SK-N-SH treated with all-trans-retinoic acid at 6 μM for 48 hours (cell line): Measurements from ENCODE around the gene CDHR3.

Experiments
- ARNTL ChIP-seq: fragments of 450-650 bp; formaldehyde crosslinking; IDR thresholded peaks from 2 replicates; pipeline ENCODE4 v1.5.0; 2020; ENCODE audit warnings: low read depth, mild to moderate bottlenecking, moderate library complexity, borderline replicate concordance
- CREB5 ChIP-seq: fragments of 250-450 bp; sonication (Bioruptor Pico); IDR thresholded peaks from 2 replicates; pipeline ENCODE4 v1.5.1; 2020; ENCODE audit warnings: low read depth, mild to moderate bottlenecking, moderate library complexity
- CSDC2 ChIP-seq: fragments of 250-450 bp; sonication (Bioruptor Pico); IDR thresholded peaks from 2 replicates; pipeline ENCODE4 v1.5.0; 2020; ENCODE audit warnings: mild to moderate bottlenecking, moderate library complexity
- CSRNP3 ChIP-seq: fragments of 250-450 bp; sonication (Bioruptor Pico); IDR thresholded peaks from 2 replicates; pipeline ENCODE4 v1.5.1; 2021; ENCODE audit warnings: mild to moderate bottlenecking, moderate library complexity
- ESRRG ChIP-seq: fragments of 250-450 bp; sonication (Bioruptor Pico); IDR thresholded peaks from 2 replicates; pipeline ENCODE4 v1.6.1; 2021; ENCODE audit warnings: mild to moderate bottlenecking
- RARB ChIP-seq: fragments of 250-450 bp; sonication (Bioruptor Pico); IDR thresholded peaks from 2 replicates; pipeline ENCODE4 v1.8.0; 2021; ENCODE audit warnings: mild to moderate bottlenecking, moderate library complexity
- SNAI2 ChIP-seq: fragments of 250-450 bp; sonication (Bioruptor Pico); IDR thresholded peaks from 2 replicates; pipeline ENCODE4 v1.5.0; 2020; ENCODE audit warnings: mild to moderate bottlenecking, moderate library complexity
- TSHZ2 ChIP-seq: fragments of 250-450 bp; sonication (Bioruptor Pico); IDR thresholded peaks from 2 replicates; pipeline ENCODE4 v1.5.0; 2020; ENCODE audit warnings: mild to moderate bottlenecking, moderate library complexity
- ZNF565 ChIP-seq: fragments of 450-650 bp; formaldehyde crosslinking; conservative IDR thresholded peaks from 2 replicates; pipeline ENCODE4 v1.5.0; 2020; ENCODE audit warnings: low read depth, mild to moderate bottlenecking, moderate library complexity
- ZNF70 ChIP-seq: fragments of 450-650 bp; formaldehyde crosslinking; IDR thresholded peaks from 2 replicates; pipeline ENCODE4 v1.5.0; 2020; ENCODE audit warnings: mild to moderate bottlenecking, moderate library complexity
- ZNF8 ChIP-seq: fragments of 450-650 bp; formaldehyde crosslinking; IDR thresholded peaks from 2 replicates; pipeline ENCODE4 v1.5.0; 2020; ENCODE audit warnings: mild to moderate bottlenecking, moderate library complexity

GRCh38 chr7:106057204-106057961 lies 94.3 kb downstream of the CDHR3 start:
- no peak for TF ChIP-seq CSRNP3 (CRISPR knock-in tag)
- TF ChIP-seq ZNF70: no peak
- no peak for TF ChIP-seq ARNTL (CRISPR knock-in tag)
- TF ChIP-seq RARB (CRISPR knock-in tag): no peak
- no peak for TF ChIP-seq ESRRG (CRISPR knock-in tag)
- TF ChIP-seq SNAI2 (CRISPR knock-in tag): no peak
- TF ChIP-seq TSHZ2: no peak
- no peak for TF ChIP-seq ZNF565
- TF ChIP-seq CREB5 (CRISPR knock-in tag): no peak
- no peak for TF ChIP-seq CSDC2 (CRISPR knock-in tag)
- no peak for TF ChIP-seq ZNF8 (CRISPR knock-in tag)
